NB4 (cell line): ENCODE measurements around the gene OSTC.

Source experiments
- DNase-seq: peaks from one replicate; pipeline ENCODE4 v3.0.0; 2010; ENCODE audit warnings: low read depth
- H3K4me3 ChIP-seq: one replicate; pipeline ENCODE4 v1.5.1; 2011; ENCODE audit warnings: mild to moderate bottlenecking, low read depth, low read length, moderate library complexity
- CTCF ChIP-seq: IDR thresholded peaks from one replicate; pipeline ENCODE4 v1.5.1; 2012; ENCODE audit warnings: low read depth, low read length
- MAX ChIP-seq: IDR thresholded peaks from 2 replicates; pipeline ENCODE4 v1.6.1; 2011; ENCODE audit warnings: low read depth, low read length
- MYC ChIP-seq: IDR thresholded peaks from 2 replicates; pipeline ENCODE4 v1.6.1; 2011; ENCODE audit warnings: low read depth, low read length
- POLR2A ChIP-seq: IDR thresholded peaks from 2 replicates; pipeline ENCODE4 v1.6.1; 2011; ENCODE audit warnings: mild to moderate bottlenecking; ENCODE audit not compliant: insufficient read length; ENCODE audit errors: extremely low read depth

OSTC gene

GRCh38 chr4:108644237-108644636 lies 6.2 kb upstream of the OSTC start:
- no peak overlapping the region for H3K4me3 ChIP-seq
- no peak for DNase-seq
- TF ChIP-seq CTCF: no peak
- no peak for TF ChIP-seq MAX
- TF ChIP-seq POLR2A: no peak
- TF ChIP-seq MYC: no peak

GRCh38 chr4:108646706-108647105 lies 3.7 kb upstream of the OSTC start:
- no peak overlapping the region for H3K4me3 ChIP-seq
- TF ChIP-seq CTCF (no peak), POLR2A (no peak), MAX (no peak), MYC (no peak)
- no peak for DNase-seq

- no peak for TF ChIP-seq POLR2A
- no peak for TF ChIP-seq MAX
- no peak for TF ChIP-seq MYC
- TF ChIP-seq CTCF: no peak
- H3K4me3 ChIP-seq: peak overlapping the region; percentile 100
- no peak for DNase-seq
Observed at GRCh38 chr4:108649863-108650211, 562 bp upstream of the OSTC start.

GRCh38 chr4:108651014-108651791 lies 804 bp downstream of the OSTC start:
- TF ChIP-seq MYC (no peak), POLR2A (no peak), CTCF (no peak), MAX (no peak)
- peak; percentile 66 for DNase-seq
- H3K4me3 ChIP-seq: peak overlapping the region; percentile 100

- TF ChIP-seq MAX: no peak
- TF ChIP-seq CTCF: no peak
- no peak for TF ChIP-seq MYC
- no peak for TF ChIP-seq POLR2A
- H3K4me3 ChIP-seq: no peak overlapping the region
- no peak for DNase-seq
Observed at GRCh38 chr4:108662629-108663028, 12.2 kb downstream of the OSTC start.
